Measurements from ENCODE around the gene FYN.

DNA sequence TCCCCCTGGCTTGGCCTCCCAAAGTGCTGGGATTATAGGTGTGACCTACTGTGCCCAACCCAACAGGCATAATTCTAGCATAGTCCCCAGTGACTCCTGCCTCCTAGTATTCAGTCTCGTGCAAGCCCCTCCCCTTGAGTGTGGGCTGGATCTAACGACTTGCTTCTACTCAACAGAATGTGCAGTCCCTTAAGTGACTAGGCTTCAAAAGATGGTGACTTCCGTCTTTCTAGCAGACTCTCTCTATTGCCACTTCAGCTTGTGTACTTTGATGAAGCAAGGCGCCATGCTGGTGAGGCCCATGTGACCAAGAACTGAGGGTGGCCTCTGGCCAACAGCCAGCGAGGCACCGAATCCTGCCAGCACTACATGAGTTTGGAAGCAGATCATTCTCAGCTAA lies 157.9 kb downstream of the FYN start:
- no peak for TF ChIP-seq ZBTB7A (IDR thresholded peaks at IDR 0.05; ENCODE audit: low read depth)
- TF ChIP-seq, protein P1, sequence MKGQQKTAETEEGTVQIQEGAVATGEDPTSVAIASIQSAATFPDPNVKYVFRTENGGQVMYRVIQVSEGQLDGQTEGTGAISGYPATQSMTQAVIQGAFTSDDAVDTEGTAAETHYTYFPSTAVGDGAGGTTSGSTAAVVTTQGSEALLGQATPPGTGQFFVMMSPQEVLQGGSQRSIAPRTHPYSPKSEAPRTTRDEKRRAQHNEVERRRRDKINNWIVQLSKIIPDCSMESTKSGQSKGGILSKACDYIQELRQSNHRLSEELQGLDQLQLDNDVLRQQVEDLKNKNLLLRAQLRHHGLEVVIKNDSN (IDR thresholded peaks at IDR 0.05): peak; percentile 31
- TF ChIP-seq TAF1 (IDR thresholded peaks at IDR 0.05; ENCODE audit: low read depth): no peak

All from Ishikawa (cell line).